ENCODE data around the gene PPP2R2B.

The PPP2R2B gene

GRCh38 chr5:146549615-146550014, 328.9 kb downstream of the PPP2R2B start:
- no peak for DNase-seq (ENCODE audit: low read depth, low spot score)

- DNase-seq (ENCODE audit: low read depth, low spot score) = no peak
Measured at GRCh38 chr5:146548781-146549449, 329.6 kb downstream of the PPP2R2B start.

GRCh38 chr5:146544232-146544631, 334.3 kb downstream of the PPP2R2B start:
- DNase-seq (ENCODE audit: low read depth, low spot score) = no peak

- peak; percentile 90 for DNase-seq (ENCODE audit: low read depth, low spot score)
Measured at GRCh38 chr5:146541958-146542849, 336.4 kb downstream of the PPP2R2B start.

GRCh38 chr5:146540414-146540813, 338.1 kb downstream of the PPP2R2B start:
- DNase-seq (ENCODE audit: low read depth, low spot score) = no peak

GRCh38 chr5:146539973-146540372, 338.6 kb downstream of the PPP2R2B start:
- no peak for DNase-seq (ENCODE audit: low read depth, low spot score)

GRCh38 chr5:146538432-146538831, 340.1 kb downstream of the PPP2R2B start:
- DNase-seq (ENCODE audit: low read depth, low spot score) = no peak

- no peak for DNase-seq (ENCODE audit: low read depth, low spot score)
Measured at GRCh38 chr5:146533882-146534281, 344.7 kb downstream of the PPP2R2B start.

- DNase-seq (ENCODE audit: low read depth, low spot score) = peak; percentile 84
Measured at GRCh38 chr5:146533260-146533857, 345.2 kb downstream of the PPP2R2B start.

Data from astrocyte of the hippocampus (primary cell).